ENCODE measurements around the gene POLR2F. TPM values are rescaled to one million over a fixed set of nuclear protein-coding genes. Genes with fewer than 3 reads are reported as not detected.

The POLR2F gene
- polyA plus RNA-seq, 1 of the 3 experiments (the other 2 are of a cell fraction): 255 TPM

DNA sequence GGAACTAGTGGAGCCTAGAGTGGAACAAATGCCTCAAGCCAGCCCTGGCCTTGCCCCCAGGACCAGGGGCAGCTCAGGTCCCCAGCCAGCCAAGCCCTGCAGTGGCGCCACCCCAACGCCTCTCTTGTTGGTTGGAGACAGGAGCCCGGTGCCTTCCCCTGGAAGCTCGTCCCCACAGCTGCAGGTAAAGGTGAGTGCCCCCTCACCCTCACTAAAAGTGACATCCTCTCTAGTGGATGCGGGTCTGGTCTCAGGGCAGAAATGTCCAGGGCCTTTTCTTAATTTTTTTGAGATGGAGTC, 25.9 kb upstream of the POLR2F start:
- Histone ChIP-seq H3K79me2 (ENCODE audit: insufficient read depth) (no peaks in the 10 kb centered on the region; the same call in 1 of the 2 replicates), H3K4me1 (ENCODE audit: control insufficient read depth in 1 of 2, insufficient read depth in 2 of 2, low read depth in 1 of 2, low read length in 1 of 2) (no peaks in the 10 kb centered on the region), H3K27me3 (ENCODE audit: insufficient read depth) (no peaks in the 10 kb centered on the region), H4K20me1 (ENCODE audit: insufficient read depth) (peaks cover 8% of the 10 kb centered on the region; the same call in 1 of the 2 replicates), H3F3A (replicated peaks; ENCODE audit: insufficient read depth) (peaks cover 5% of the 10 kb centered on the region), H3K36me3 (replicated peaks in 1 of 2; ENCODE audit: control insufficient read depth in 1 of 2, insufficient read depth in 2 of 2, low read length in 1 of 2) (peaks cover 23 to 43% of the 10 kb centered on the region in 2 experiments), H3K9me2 (no peaks in the 10 kb centered on the region), H3K4me3 (ENCODE audit: low read depth in 2 of 2, low read length in 1 of 2) (no peak overlapping the region), H3K9me3 (no peaks in the 10 kb centered on the region), H3K27ac (ENCODE audit: low read depth in 2 of 2, low read length in 1 of 2) (no peak overlapping the region), H2AFZ (ENCODE audit: low read depth) (no peak overlapping the region), H3K4me2 (no peak overlapping the region), H3K9ac (no peak overlapping the region)
- peak; percentile 16 for DNase-seq
- ChIA-PET CTCF (interaction anchor here (1.2 kb wide), 1 partner anchor 38 kb away, joined by 3 read pairs; no protein-coding TSS in a partner anchor), POLR2A (no interaction called here)
- TF ChIP-seq YY1 (IDR thresholded peaks at IDR 0.05; ENCODE audit: low read depth) (no peak), CHD2 (IDR thresholded peaks at IDR 0.05; ENCODE audit: low read length, partially characterized antibody) (no peak), FOXJ3 (CRISPR knock-in tag; IDR thresholded peaks at IDR 0.05) (no peak), TAF1 (IDR thresholded peaks at IDR 0.05; ENCODE audit: borderline replicate concordance, low read depth, low read length) (no peak), RCOR1 (IDR thresholded peaks at IDR 0.05; ENCODE audit: low read length) (no peak)
- WGBS (ENCODE audit: low lambda C conversion rate): 100% methylated on average over 1 of the region's 5 CpGs

DNA sequence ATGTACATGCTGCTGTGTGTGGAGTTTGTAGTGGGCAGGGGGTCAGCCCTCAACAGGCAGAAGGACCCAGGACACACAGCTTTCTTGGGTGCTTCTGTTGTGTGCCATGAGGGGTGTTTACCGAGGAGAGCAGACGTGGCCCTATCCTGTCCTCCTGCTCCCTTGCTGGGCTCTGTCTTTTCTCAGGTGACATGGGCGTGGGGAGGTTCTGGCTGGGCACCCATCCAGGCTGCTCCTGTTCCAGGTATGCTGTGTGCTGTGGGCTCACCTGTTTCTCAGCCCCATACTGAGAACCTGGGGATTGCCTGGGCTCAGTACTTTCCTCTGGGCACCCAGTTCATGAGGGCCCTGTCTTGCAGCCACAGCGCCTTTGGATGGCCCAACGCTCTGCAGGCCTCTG, 24.1 kb upstream of the POLR2F start:
- Histone ChIP-seq H4K20me1 (ENCODE audit: insufficient read depth) (peaks cover 8% of the 10 kb centered on the region; the same call in 1 of the 2 replicates), H3F3A (replicated peaks; ENCODE audit: insufficient read depth) (peaks cover 14% of the 10 kb centered on the region), H3K27ac (ENCODE audit: low read depth in 2 of 2, low read length in 1 of 2) (no peak overlapping the region), H3K27me3 (ENCODE audit: insufficient read depth) (no peaks in the 10 kb centered on the region), H3K9ac (no peak overlapping the region), H3K4me1 (ENCODE audit: control insufficient read depth in 1 of 2, insufficient read depth in 2 of 2, low read depth in 1 of 2, low read length in 1 of 2) (peaks cover 6 to 7% of the 10 kb centered on the region in 2 experiments; a peak in 3 of 4 replicates), H3K9me3 (no peaks in the 10 kb centered on the region), H2AFZ (ENCODE audit: low read depth) (no peak overlapping the region), H3K4me2 (no peak overlapping the region), H3K36me3 (replicated peaks in 1 of 2; ENCODE audit: control insufficient read depth in 1 of 2, insufficient read depth in 2 of 2, low read length in 1 of 2) (peaks cover 15 to 42% of the 10 kb centered on the region in 2 experiments), H3K4me3 (ENCODE audit: low read depth in 2 of 2, low read length in 1 of 2) (no peak overlapping the region), H3K79me2 (ENCODE audit: insufficient read depth) (no peaks in the 10 kb centered on the region; the same call in 1 of the 2 replicates), H3K9me2 (no peaks in the 10 kb centered on the region)
- POLR2A ChIA-PET: no interaction called here
- CTCF ChIA-PET: interaction anchor here (1.7 kb wide), 1 partner anchor 21 kb away, joined by 3 read pairs; no protein-coding TSS in a partner anchor
- 83% methylated on average over 1 of the region's 5 CpGs for WGBS (ENCODE audit: low lambda C conversion rate)
- DNase-seq: no peak
- TF ChIP-seq TEAD4 (IDR thresholded peaks at IDR 0.05; ENCODE audit: borderline replicate concordance, insufficient read depth): no peak
- no peak for TF ChIP-seq RCOR1 (IDR thresholded peaks at IDR 0.05; ENCODE audit: low read length)
- no peak for TF ChIP-seq TCF12 (IDR thresholded peaks at IDR 0.05)
- TF ChIP-seq, protein P1, sequence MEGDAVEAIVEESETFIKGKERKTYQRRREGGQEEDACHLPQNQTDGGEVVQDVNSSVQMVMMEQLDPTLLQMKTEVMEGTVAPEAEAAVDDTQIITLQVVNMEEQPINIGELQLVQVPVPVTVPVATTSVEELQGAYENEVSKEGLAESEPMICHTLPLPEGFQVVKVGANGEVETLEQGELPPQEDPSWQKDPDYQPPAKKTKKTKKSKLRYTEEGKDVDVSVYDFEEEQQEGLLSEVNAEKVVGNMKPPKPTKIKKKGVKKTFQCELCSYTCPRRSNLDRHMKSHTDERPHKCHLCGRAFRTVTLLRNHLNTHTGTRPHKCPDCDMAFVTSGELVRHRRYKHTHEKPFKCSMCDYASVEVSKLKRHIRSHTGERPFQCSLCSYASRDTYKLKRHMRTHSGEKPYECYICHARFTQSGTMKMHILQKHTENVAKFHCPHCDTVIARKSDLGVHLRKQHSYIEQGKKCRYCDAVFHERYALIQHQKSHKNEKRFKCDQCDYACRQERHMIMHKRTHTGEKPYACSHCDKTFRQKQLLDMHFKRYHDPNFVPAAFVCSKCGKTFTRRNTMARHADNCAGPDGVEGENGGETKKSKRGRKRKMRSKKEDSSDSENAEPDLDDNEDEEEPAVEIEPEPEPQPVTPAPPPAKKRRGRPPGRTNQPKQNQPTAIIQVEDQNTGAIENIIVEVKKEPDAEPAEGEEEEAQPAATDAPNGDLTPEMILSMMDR (IDR thresholded peaks at IDR 0.05): no peak
- no peak for TF ChIP-seq ELF1 (IDR thresholded peaks at IDR 0.05)
- no peak for TF ChIP-seq TAF1 (IDR thresholded peaks at IDR 0.05; ENCODE audit: borderline replicate concordance, low read depth, low read length)
- TF ChIP-seq, protein P2, sequence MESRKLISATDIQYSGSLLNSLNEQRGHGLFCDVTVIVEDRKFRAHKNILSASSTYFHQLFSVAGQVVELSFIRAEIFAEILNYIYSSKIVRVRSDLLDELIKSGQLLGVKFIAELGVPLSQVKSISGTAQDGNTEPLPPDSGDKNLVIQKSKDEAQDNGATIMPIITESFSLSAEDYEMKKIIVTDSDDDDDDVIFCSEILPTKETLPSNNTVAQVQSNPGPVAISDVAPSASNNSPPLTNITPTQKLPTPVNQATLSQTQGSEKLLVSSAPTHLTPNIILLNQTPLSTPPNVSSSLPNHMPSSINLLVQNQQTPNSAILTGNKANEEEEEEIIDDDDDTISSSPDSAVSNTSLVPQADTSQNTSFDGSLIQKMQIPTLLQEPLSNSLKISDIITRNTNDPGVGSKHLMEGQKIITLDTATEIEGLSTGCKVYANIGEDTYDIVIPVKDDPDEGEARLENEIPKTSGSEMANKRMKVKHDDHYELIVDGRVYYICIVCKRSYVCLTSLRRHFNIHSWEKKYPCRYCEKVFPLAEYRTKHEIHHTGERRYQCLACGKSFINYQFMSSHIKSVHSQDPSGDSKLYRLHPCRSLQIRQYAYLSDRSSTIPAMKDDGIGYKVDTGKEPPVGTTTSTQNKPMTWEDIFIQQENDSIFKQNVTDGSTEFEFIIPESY (IDR thresholded peaks at IDR 0.05; ENCODE audit: borderline replicate concordance, low read depth): no peak
- TF ChIP-seq MXI1 (IDR thresholded peaks at IDR 0.05; ENCODE audit: low read depth, low read length): no peak
- TF ChIP-seq GATA2 (CRISPR knock-in tag; IDR thresholded peaks at IDR 0.05): no peak
- TF ChIP-seq EP300 (IDR thresholded peaks at IDR 0.05; ENCODE audit: borderline replicate concordance in 1 of 2, low read depth in 1 of 2, low read length in 1 of 2): no peak
- no peak for TF ChIP-seq EZH2phosphoT487 (IDR thresholded peaks at IDR 0.05; ENCODE audit: borderline replicate concordance, low read depth)
- TF ChIP-seq RFX5 (IDR thresholded peaks at IDR 0.05; ENCODE audit: low read length): no peak
- TF ChIP-seq, protein P3, sequence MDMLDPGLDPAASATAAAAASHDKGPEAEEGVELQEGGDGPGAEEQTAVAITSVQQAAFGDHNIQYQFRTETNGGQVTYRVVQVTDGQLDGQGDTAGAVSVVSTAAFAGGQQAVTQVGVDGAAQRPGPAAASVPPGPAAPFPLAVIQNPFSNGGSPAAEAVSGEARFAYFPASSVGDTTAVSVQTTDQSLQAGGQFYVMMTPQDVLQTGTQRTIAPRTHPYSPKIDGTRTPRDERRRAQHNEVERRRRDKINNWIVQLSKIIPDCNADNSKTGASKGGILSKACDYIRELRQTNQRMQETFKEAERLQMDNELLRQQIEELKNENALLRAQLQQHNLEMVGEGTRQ (IDR thresholded peaks at IDR 0.05; ENCODE audit: borderline replicate concordance, low read depth, low read length): no peak
